PC-9 (cell line): ENCODE measurements around the gene MADD. TPM values are rescaled to one million over a fixed set of nuclear protein-coding genes. Genes with fewer than 3 reads are reported as not detected.

Source experiments
- BruUV-seq: library from RNA; stranded (reverse); fragments of 400-500 nt; replicated peaks from 2 replicates; lab custom pipeline; 2021; lab: Mats Ljungman, UMichigan
- CTCF ChIA-PET: fragments of 300-600 bp; sonication (Branson Sonifier 250); formaldehyde crosslinking; loops from one replicate; lab custom pipeline; 2022; ENCODE audit warnings: antibody characterized with exemption; lab: Charles Lee
- POLR2A ChIA-PET: fragments of 300-600 bp; sonication (Branson Sonifier 250); formaldehyde crosslinking; loops from one replicate; lab custom pipeline; 2022; ENCODE audit warnings: antibody characterized with exemption; ENCODE audit not compliant: unreplicated experiment; lab: Charles Lee
- DNase-seq, 2 experiments: peaks; one replicate each; pipeline versions ENCODE4 v3.0.0 to v3.0.0-alpha.2; 2015 to 2022; ENCODE audit warnings: mixed read lengths in 1 of 2
- H2AFZ ChIP-seq: fragments of 200-600 bp; sonication (generic); 2 replicates; pipeline ENCODE4 v1.8.1; 2017; ENCODE audit warnings: antibody characterized with exemption
- H3F3A ChIP-seq: fragments of 200-600 bp; sonication (generic); 2 replicates; pipeline ENCODE4 v1.8.1; 2017; ENCODE audit warnings: antibody characterized with exemption, mild to moderate bottlenecking, low read depth; ENCODE audit not compliant: insufficient read depth
- H3K27ac ChIP-seq: fragments of 200-600 bp; sonication (generic); 2 replicates; pipeline ENCODE4 v1.6.1; 2016; ENCODE audit warnings: mixed run types
- H3K27me3 ChIP-seq: fragments of 200-600 bp; sonication (generic); 2 replicates; pipeline ENCODE4 v1.6.1; 2016; ENCODE audit warnings: low read depth, mixed run types; ENCODE audit not compliant: insufficient read depth
- H3K36me3 ChIP-seq: fragments of 200-600 bp; sonication (generic); 2 replicates; pipeline ENCODE4 v1.6.1; 2016; ENCODE audit warnings: low read depth, mixed run types
- H3K4me1 ChIP-seq: fragments of 200-600 bp; sonication (generic); replicated peaks from 2 replicates; pipeline ENCODE4 v1.6.1; 2016; ENCODE audit warnings: mixed run types; ENCODE audit not compliant: insufficient read depth
- H3K4me2 ChIP-seq: fragments of 200-600 bp; sonication (generic); 2 replicates; pipeline ENCODE4 v1.6.1; 2017; ENCODE audit warnings: mixed run types
- H3K4me3 ChIP-seq: fragments of 200-600 bp; sonication (generic); 2 replicates; pipeline ENCODE4 v1.6.1; 2016; ENCODE audit warnings: mixed run types
- H3K79me2 ChIP-seq: fragments of 200-600 bp; sonication (generic); 2 replicates; pipeline ENCODE4 v1.6.1; 2017; ENCODE audit warnings: low read depth, mixed run types
- H3K9me2 ChIP-seq: fragments of 200-600 bp; sonication (generic); 2 replicates; pipeline ENCODE4 v1.8.1; 2017; ENCODE audit warnings: mild to moderate bottlenecking; ENCODE audit not compliant: insufficient read depth
- H3K9me3 ChIP-seq: fragments of 200-600 bp; sonication (generic); 2 replicates; pipeline ENCODE4 v1.8.1; 2016; ENCODE audit warnings: low read depth; ENCODE audit not compliant: insufficient read depth
- H4K20me1 ChIP-seq: fragments of 200-600 bp; sonication (generic); 2 replicates; pipeline ENCODE4 v1.8.1; 2017; ENCODE audit not compliant: insufficient read depth
- EZH2 ChIP-seq: fragments of 200-600 bp; sonication (generic); IDR thresholded peaks from 2 replicates; pipeline ENCODE4 v1.8.0; 2017; ENCODE audit warnings: antibody characterized with exemption, low read depth
- intact Hi-C: fragments of 100-400 bp; cut with micrococcal nuclease; formaldehyde crosslinking; loops from one replicate; pipeline ENCODE4 v1.10.0; 2022; ENCODE audit not compliant: unreplicated experiment
- total RNA-seq: library from RNA; stranded (reverse); gene quantifications from 2 replicates; pipeline ENCODE4 v1.2.3, GENCODE V29; 2021
- TF ChIP-seq, protein P1 (sequence below): fragments of 200-600 bp; sonication (generic); conservative IDR thresholded peaks from 2 replicates; pipeline ENCODE4 v1.6.1; 2017; ENCODE audit warnings: mixed run types, antibody characterized with exemption, mild to moderate bottlenecking, moderate library complexity

Gene MADD
- total RNA-seq, 1 experiment from 2014 or later: 65.9 TPM

DNA sequence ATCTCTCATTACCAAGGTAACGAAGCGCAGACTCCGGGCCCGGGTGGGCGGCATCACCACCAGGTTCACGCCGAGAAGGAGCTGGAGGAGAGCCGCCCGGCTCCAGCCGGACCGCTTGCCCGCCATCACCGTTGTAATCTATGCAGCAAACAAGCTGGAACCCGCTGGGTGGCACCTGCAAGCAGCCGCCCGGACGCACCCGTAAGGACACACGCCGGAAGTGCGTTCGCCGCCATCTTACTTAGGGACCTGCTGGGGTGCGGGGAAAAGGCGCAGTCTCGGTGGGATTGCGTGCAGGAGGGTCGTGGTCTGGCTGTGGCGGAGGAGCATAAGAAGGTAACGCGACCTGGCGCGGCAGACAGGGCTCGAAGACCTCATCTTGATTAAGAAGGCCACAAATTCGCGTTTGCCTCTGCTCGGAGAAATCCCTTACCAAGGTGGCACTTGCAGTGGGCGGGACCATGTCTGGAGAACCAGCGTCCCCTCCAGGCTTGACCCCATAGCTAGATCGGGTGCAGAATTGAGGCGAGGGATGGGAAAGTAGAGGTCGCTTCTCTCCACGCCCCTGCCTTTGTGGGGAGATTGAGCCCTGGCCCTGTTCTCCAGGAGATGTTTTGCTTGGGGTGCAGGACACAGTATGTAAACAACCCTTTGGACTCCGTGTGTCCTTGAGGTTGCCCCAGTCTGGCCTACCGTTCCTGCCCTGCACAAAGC is 21.1 kb upstream of the MADD start, which contains the start of gene ACP2:
Gene ACP2 (minus strand): TSS at position 151 of the 714 bp plus-strand sequence. CDS start 25 bp downstream, at position 126.
- ChIA-PET CTCF (interaction anchor here (0.8 to 1.6 kb wide), 6 partner anchors 9 to 106 kb away, joined by 3 to 7 read pairs (median 4); partner anchors contain the start of gene NR1H3), POLR2A (interaction anchor here (0.5 to 1.4 kb wide), 9 partner anchors 9 to 345 kb away, joined by 3 to 15 read pairs (median 5); partner anchors contain the start of gene NR1H3)
- Histone ChIP-seq H4K20me1 (no peaks in the 10 kb centered on the region), H3K4me2 (peak within 1 kb of the TSS; percentile 99), H3K9me2 (no peaks in the 10 kb centered on the region), H3K27me3 (no peaks in the 10 kb centered on the region), H2AFZ (peak within 1 kb of the TSS; percentile 99), H3K27ac (peak within 1 kb of the TSS; percentile 33), H3K9me3 (no peaks in the 10 kb centered on the region), H3K79me2 (peaks cover 44% of the 10 kb centered on the region), H3F3A (peaks cover 7% of the 10 kb centered on the region), H3K4me1 (peaks cover 33% of the 10 kb centered on the region), H3K36me3 (no peaks in the 10 kb centered on the region), H3K4me3 (peak within 1 kb of the TSS; percentile 74)
- intact Hi-C loops: loop anchor here (1.0 to 2.0 kb wide), 2 partner anchors 64 to 72 kb away; partner anchors contain the start of gene ARFGAP2
- TF ChIP-seq EZH2: no peak
- TF ChIP-seq, protein P1, sequence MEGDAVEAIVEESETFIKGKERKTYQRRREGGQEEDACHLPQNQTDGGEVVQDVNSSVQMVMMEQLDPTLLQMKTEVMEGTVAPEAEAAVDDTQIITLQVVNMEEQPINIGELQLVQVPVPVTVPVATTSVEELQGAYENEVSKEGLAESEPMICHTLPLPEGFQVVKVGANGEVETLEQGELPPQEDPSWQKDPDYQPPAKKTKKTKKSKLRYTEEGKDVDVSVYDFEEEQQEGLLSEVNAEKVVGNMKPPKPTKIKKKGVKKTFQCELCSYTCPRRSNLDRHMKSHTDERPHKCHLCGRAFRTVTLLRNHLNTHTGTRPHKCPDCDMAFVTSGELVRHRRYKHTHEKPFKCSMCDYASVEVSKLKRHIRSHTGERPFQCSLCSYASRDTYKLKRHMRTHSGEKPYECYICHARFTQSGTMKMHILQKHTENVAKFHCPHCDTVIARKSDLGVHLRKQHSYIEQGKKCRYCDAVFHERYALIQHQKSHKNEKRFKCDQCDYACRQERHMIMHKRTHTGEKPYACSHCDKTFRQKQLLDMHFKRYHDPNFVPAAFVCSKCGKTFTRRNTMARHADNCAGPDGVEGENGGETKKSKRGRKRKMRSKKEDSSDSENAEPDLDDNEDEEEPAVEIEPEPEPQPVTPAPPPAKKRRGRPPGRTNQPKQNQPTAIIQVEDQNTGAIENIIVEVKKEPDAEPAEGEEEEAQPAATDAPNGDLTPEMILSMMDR: no peak; the same call in 1 of the 2 replicates
- peak; percentile 77 to 88 for DNase-seq
- BruUV-seq: TSS peak; percentile 79

DNA sequence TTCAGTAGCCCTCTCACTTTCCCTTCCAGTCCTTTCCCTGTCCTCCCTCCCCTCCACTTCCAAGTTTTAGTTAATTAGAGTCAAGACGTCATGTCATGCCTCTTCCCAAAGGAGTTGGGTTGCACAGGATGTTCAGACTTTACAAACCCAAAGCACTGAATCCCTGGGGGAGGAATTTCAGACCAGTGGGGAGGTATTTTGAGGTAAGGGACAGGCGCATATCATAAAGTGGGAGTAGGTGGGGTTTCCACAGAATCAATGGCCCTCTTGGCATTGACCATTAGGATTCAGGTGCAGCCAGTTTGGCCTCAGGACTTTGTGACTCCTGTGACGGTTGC is 20.6 kb upstream of the MADD start:
- TF ChIP-seq EZH2: no peak
- TF ChIP-seq, protein P1: no peak
- Histone ChIP-seq H3K27me3 (no peaks in the 10 kb centered on the region), H3K4me2 (peak overlapping the region; percentile 99), H4K20me1 (no peaks in the 10 kb centered on the region), H3K9me2 (no peaks in the 10 kb centered on the region), H3K4me1 (peaks cover 34% of the 10 kb centered on the region), H3K79me2 (peaks cover 46% of the 10 kb centered on the region), H3K9me3 (no peaks in the 10 kb centered on the region), H3F3A (peaks cover 1% of the 10 kb centered on the region), H3K36me3 (no peaks in the 10 kb centered on the region), H3K27ac (0 out of 2 replicates have a peak overlapping the region, but pooled peaks have one; percentile 33), H3K4me3 (peak overlapping the region; percentile 74), H2AFZ (peak overlapping the region; percentile 99)
- DNase-seq: no peak
- intact Hi-C loops: loop anchor here (2.0 kb wide), 1 partner anchor 73 kb away; the partner anchor contains the start of gene ARFGAP2
- BruUV-seq: no TSS peak
- ChIA-PET POLR2A (interaction anchor here (0.5 to 1.4 kb wide), 8 partner anchors 8 to 346 kb away, joined by 3 to 15 read pairs (median 6); partner anchors contain the start of gene NR1H3), CTCF (interaction anchor here (1.6 kb wide), 2 partner anchors 10 to 65 kb away, joined by 3 to 7 read pairs; no protein-coding TSS in a partner anchor)

DNA sequence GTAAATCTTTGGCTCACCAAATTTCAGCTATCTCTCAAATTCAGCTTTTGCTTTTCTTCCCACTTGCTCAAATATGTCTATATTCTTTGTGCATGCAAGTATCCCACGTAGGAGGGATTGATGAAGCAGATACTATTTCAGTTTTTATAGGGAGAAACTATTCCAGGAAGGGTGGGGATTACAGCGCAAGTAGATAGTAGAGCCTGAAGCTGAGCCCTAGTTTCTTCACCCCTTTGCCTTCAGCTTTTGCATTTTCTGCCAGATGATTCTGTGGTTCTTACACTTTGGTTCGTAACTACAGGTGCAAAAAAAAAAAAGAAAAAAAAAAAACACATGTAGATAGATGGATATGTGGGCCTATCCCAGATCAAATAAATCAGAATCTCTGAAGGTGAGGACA is 18.2 kb upstream of the MADD start:
- H3K4me2 ChIP-seq: no peak overlapping the region
- no peak overlapping the region for H2AFZ ChIP-seq
- TF ChIP-seq, protein P1: no peak
- no peak for TF ChIP-seq EZH2
- peaks cover 7% of the 10 kb centered on the region for H3F3A ChIP-seq
- intact Hi-C loops: no loop called here
- DNase-seq: no peak
- no peaks in the 10 kb centered on the region for H3K36me3 ChIP-seq
- no peaks in the 10 kb centered on the region for H3K27me3 ChIP-seq
- no peaks in the 10 kb centered on the region for H3K9me2 ChIP-seq
- peaks cover 46% of the 10 kb centered on the region for H3K79me2 ChIP-seq
- POLR2A ChIA-PET: no interaction called here
- H3K4me3 ChIP-seq: no peak overlapping the region
- no TSS peak for BruUV-seq
- H3K27ac ChIP-seq: no peak overlapping the region
- H4K20me1 ChIP-seq: no peaks in the 10 kb centered on the region
- H3K4me1 ChIP-seq: peaks cover 50% of the 10 kb centered on the region
- no peaks in the 10 kb centered on the region for H3K9me3 ChIP-seq
- CTCF ChIA-PET: interaction anchor here (0.6 to 1.1 kb wide), 2 partner anchors 24 to 35 kb away, joined by 4 to 5 read pairs; no protein-coding TSS in a partner anchor
